Measurements from ENCODE around the gene KLRF2. TPM values are rescaled to one million over a fixed set of nuclear protein-coding genes. Genes with fewer than 3 reads are reported as not detected.

Gene KLRF2
- total and polyA plus RNA-seq, 8 donors: not detected

GRCh38 chr12:9909724-9910123, 28.4 kb downstream of the KLRF2 start:
- TF ChIP-seq CTCF (IDR thresholded peaks at IDR 0.05): no peak
- TF ChIP-seq EP300 (IDR thresholded peaks at IDR 0.05): no peak
- H3K9me3 ChIP-seq: peaks cover 16 to 33% (median 26%) of the 10 kb centered on the region in 4 donors
- H3K4me1 ChIP-seq: no peaks in the 10 kb centered on the region
- DNase-seq: no peak
- intact Hi-C loops (cut with DNase I; ENCODE audit: low total_unique reads): loop anchor here (10.0 kb wide), 1 partner anchor 95 kb away; no protein-coding TSS in a partner anchor
- H3K27me3 ChIP-seq: no peaks in the 10 kb centered on the region
- no peaks in the 10 kb centered on the region for H3K36me3 ChIP-seq
- H3K4me3 ChIP-seq: no peak overlapping the region
- H3K27ac ChIP-seq: no peak overlapping the region

GRCh38 chr12:9910716-9911421, 29.6 kb downstream of the KLRF2 start:
- DNase-seq: no peak
- no peaks in the 10 kb centered on the region for H3K27me3 ChIP-seq
- 75 to 87% (median 83%) methylated on average over 7 of the region's 7 CpGs for WGBS, 5 donors
- intact Hi-C loops (cut with DNase I; ENCODE audit: low total_unique reads): no loop called here
- H3K27ac ChIP-seq: no peak overlapping the region
- no peaks in the 10 kb centered on the region for H3K4me1 ChIP-seq
- no peak overlapping the region for H3K4me3 ChIP-seq
- H3K9me3 ChIP-seq: peaks cover 16 to 33% (median 26%) of the 10 kb centered on the region in 4 donors
- TF ChIP-seq CTCF (IDR thresholded peaks at IDR 0.05): no peak
- no peaks in the 10 kb centered on the region for H3K36me3 ChIP-seq

- Histone ChIP-seq H3K27me3 (no peaks in the 10 kb centered on the region), H3K9me3 (peaks cover 16 to 33% (median 26%) of the 10 kb centered on the region in 4 donors), H3K4me3 (no peak overlapping the region), H3K27ac (no peak overlapping the region), H3K36me3 (no peaks in the 10 kb centered on the region), H3K4me1 (no peaks in the 10 kb centered on the region)
- no peak for DNase-seq
- intact Hi-C loops (cut with DNase I; ENCODE audit: low total_unique reads): no loop called here
- TF ChIP-seq POLR2A (IDR thresholded peaks at IDR 0.05): no peak
- no peak for TF ChIP-seq CTCF (IDR thresholded peaks at IDR 0.05)
- TF ChIP-seq EP300 (IDR thresholded peaks at IDR 0.05): no peak
- no peak for TF ChIP-seq POLR2AphosphoS5 (IDR thresholded peaks at IDR 0.05)
These were observed 30.4 kb downstream of the KLRF2 start for GRCh38 chr12:9911708-9912107.

- Histone ChIP-seq H3K4me3 (no peak overlapping the region), H3K27me3 (peaks cover 0 to 8% (median 0%) of the 10 kb centered on the region in 3 donors), H3K27ac (no peak overlapping the region), H3K9me3 (no peaks in the 10 kb centered on the region), H3K36me3 (no peaks in the 10 kb centered on the region), H3K4me1 (no peaks in the 10 kb centered on the region)
- no peak for DNase-seq
- WGBS, 5 donors: 73 to 96% (median 85%) methylated on average over 1 to 3 of the region's 3 CpGs
- TF ChIP-seq EP300 (IDR thresholded peaks at IDR 0.05) (no peak), POLR2AphosphoS5 (IDR thresholded peaks at IDR 0.05) (no peak), POLR2A (IDR thresholded peaks at IDR 0.05) (no peak)
- intact Hi-C loops (cut with DNase I; ENCODE audit: low total_unique reads): no loop called here
These were observed 38.2 kb downstream of the KLRF2 start for GRCh38 chr12:9919443-9919842.

GRCh38 chr12:9920451-9920850, 39.2 kb downstream of the KLRF2 start:
- DNase-seq: no peak
- H3K4me1 ChIP-seq: no peaks in the 10 kb centered on the region
- H3K36me3 ChIP-seq: no peaks in the 10 kb centered on the region
- no peaks in the 10 kb centered on the region for H3K9me3 ChIP-seq
- TF ChIP-seq EP300 (IDR thresholded peaks at IDR 0.05) (no peak), CTCF (IDR thresholded peaks at IDR 0.05) (no peak), POLR2A (IDR thresholded peaks at IDR 0.05) (no peak), POLR2AphosphoS5 (IDR thresholded peaks at IDR 0.05) (no peak)
- H3K27me3 ChIP-seq: peaks cover 0 to 8% (median 0%) of the 10 kb centered on the region in 3 donors
- intact Hi-C loops (cut with DNase I; ENCODE audit: low total_unique reads): no loop called here
- WGBS, 5 donors: 81 to 88% (median 86%) methylated on average over 10 of the region's 10 CpGs
- H3K27ac ChIP-seq: no peak overlapping the region
- no peak overlapping the region for H3K4me3 ChIP-seq

Measured in stomach (tissue), 9 donors.